Measurements from ENCODE around the gene ZFYVE28.

DNA sequence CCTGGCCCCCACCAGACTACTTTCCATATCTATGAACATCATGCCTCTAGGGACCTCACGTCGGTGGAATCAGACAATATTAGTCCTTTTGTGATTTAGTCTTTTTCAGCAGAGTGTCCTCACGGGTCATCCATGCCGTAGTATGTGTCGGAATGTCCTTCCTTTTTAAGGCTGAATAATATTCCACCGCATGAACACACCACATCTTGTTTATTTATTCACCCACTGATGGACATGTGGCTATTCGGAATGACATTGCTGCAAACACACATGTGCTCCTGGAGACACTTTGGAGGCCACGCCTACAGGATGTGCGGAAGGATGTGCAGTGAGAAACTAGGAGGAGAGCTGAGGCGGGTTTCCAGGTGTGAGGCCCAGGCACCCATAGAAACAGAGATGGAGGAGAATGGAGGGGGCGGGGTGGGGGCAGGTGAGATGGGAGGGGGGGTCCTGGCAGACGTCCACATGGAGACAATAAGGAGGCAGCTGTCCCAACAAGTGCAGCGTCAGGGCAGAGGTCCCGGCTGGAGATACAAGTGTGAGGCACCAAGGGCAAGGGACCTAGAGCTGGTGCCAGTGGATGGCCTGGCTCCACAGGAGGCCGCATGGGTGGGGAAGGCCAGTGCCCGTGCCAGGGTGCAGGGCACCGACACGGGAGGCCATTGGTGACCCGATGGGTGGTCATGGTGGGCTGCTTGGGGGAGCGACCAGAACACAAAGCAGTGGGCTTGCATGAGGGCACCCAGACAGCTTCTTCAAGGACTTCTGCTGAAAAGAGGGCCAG, 20.7 kb downstream of the ZFYVE28 start:
- TF ChIP-seq POLR2A (IDR thresholded peaks at IDR 0.05) (no peak), EP300 (IDR thresholded peaks at IDR 0.05) (no peak)
- TF ChIP-seq, protein P1, sequence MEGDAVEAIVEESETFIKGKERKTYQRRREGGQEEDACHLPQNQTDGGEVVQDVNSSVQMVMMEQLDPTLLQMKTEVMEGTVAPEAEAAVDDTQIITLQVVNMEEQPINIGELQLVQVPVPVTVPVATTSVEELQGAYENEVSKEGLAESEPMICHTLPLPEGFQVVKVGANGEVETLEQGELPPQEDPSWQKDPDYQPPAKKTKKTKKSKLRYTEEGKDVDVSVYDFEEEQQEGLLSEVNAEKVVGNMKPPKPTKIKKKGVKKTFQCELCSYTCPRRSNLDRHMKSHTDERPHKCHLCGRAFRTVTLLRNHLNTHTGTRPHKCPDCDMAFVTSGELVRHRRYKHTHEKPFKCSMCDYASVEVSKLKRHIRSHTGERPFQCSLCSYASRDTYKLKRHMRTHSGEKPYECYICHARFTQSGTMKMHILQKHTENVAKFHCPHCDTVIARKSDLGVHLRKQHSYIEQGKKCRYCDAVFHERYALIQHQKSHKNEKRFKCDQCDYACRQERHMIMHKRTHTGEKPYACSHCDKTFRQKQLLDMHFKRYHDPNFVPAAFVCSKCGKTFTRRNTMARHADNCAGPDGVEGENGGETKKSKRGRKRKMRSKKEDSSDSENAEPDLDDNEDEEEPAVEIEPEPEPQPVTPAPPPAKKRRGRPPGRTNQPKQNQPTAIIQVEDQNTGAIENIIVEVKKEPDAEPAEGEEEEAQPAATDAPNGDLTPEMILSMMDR (IDR thresholded peaks at IDR 0.05) = no peak

Measured in ovary (tissue), 3 donors.